ENCODE results near the gene CREB3L1.
"Not testable (repeated sequence)": the region's sequence is repeated elsewhere in the genome, so short reads cannot be mapped to it uniquely, and the experiment has no call there.

Gene CREB3L1

GRCh38 chr11:46302866-46303265, 25.4 kb downstream of the CREB3L1 start:
- Mint-ChIP-seq H3K9me3 (no peaks in the 10 kb centered on the region), H3K4me3 (no peak overlapping the region), H3K27ac (no peak overlapping the region), H3K27me3 (peaks cover 21% of the 10 kb centered on the region), H3K36me3 (no peaks in the 10 kb centered on the region), H3K4me1 (no peaks in the 10 kb centered on the region)
- CTCF ChIA-PET, result no interaction called here
- DNase-seq, result no peak

GRCh38 chr11:46304036-46304435, 26.6 kb downstream of the CREB3L1 start:
- not testable (repeated sequence) for H3K9me3 Mint-ChIP-seq
- CTCF ChIA-PET, result interaction anchor here (0.6 to 16.8 kb wide), 5 partner anchors 9 to 338 kb away, joined by 3 to 294 read pairs (median 3); no protein-coding TSS in a partner anchor

GRCh38 chr11:46304605-46305179, 27.2 kb downstream of the CREB3L1 start:
- H3K9me3 Mint-ChIP-seq, result no peaks in the 10 kb centered on the region
- CTCF ChIA-PET, result interaction anchor here (0.6 to 16.8 kb wide), 4 partner anchors 9 to 64 kb away, joined by 3 to 294 read pairs (median 6); no protein-coding TSS in a partner anchor
- no peak overlapping the region for H3K27ac Mint-ChIP-seq

More at GRCh38 chr11:46304036-46304435, 26.6 kb downstream of the CREB3L1 start:
- not testable (repeated sequence) for DNase-seq, H3K4me1 Mint-ChIP-seq, H3K4me3 Mint-ChIP-seq, H3K27ac Mint-ChIP-seq, H3K36me3 Mint-ChIP-seq
- peaks cover 19% of the 10 kb centered on the region for H3K27me3 Mint-ChIP-seq

GRCh38 chr11:46305295-46305694, 27.8 kb downstream of the CREB3L1 start:
- no peak overlapping the region for H3K27ac Mint-ChIP-seq
- peaks cover 17% of the 10 kb centered on the region for H3K4me1 Mint-ChIP-seq
- DNase-seq, result peak; percentile 36
- no peaks in the 10 kb centered on the region for H3K36me3 Mint-ChIP-seq
- H3K9me3 Mint-ChIP-seq, result no peaks in the 10 kb centered on the region
- H3K4me3 Mint-ChIP-seq, result no peak overlapping the region
- CTCF ChIA-PET, result interaction anchor here (0.7 to 16.8 kb wide), 4 partner anchors 11 to 434 kb away, joined by 3 to 294 read pairs (median 22); no protein-coding TSS in a partner anchor
- peaks cover 12% of the 10 kb centered on the region for H3K27me3 Mint-ChIP-seq

More at GRCh38 chr11:46304605-46305179, 27.2 kb downstream of the CREB3L1 start:
- Mint-ChIP-seq H3K27me3 (peaks cover 15% of the 10 kb centered on the region), H3K4me3 (no peak overlapping the region), H3K36me3 (no peaks in the 10 kb centered on the region), H3K4me1 (peaks cover 11% of the 10 kb centered on the region)
- no peak for DNase-seq

- DNase-seq, result no peak
- no peaks in the 10 kb centered on the region for H3K9me3 Mint-ChIP-seq
- peaks cover 12% of the 10 kb centered on the region for H3K27me3 Mint-ChIP-seq
- H3K4me1 Mint-ChIP-seq, result peaks cover 20% of the 10 kb centered on the region
- CTCF ChIA-PET, result interaction anchor here (0.7 to 16.8 kb wide), 7 partner anchors 11 to 435 kb away, joined by 3 to 294 read pairs (median 5); partner anchors contain the start of gene DGKZ
- no peak overlapping the region for H3K27ac Mint-ChIP-seq
- H3K36me3 Mint-ChIP-seq, result no peaks in the 10 kb centered on the region
- no peak overlapping the region for H3K4me3 Mint-ChIP-seq
Observed at GRCh38 chr11:46306296-46306853, 28.9 kb downstream of the CREB3L1 start.

- H3K27ac Mint-ChIP-seq, result no peak overlapping the region
- H3K36me3 Mint-ChIP-seq, result no peaks in the 10 kb centered on the region
- DNase-seq, result no peak
- H3K9me3 Mint-ChIP-seq, result no peaks in the 10 kb centered on the region
- CTCF ChIA-PET, result interaction anchor here (0.8 to 16.8 kb wide), 12 partner anchors 8 to 342 kb away, joined by 3 to 294 read pairs (median 8); partner anchors contain the start of gene DGKZ
- no peak overlapping the region for H3K4me3 Mint-ChIP-seq
- peaks cover 21% of the 10 kb centered on the region for H3K27me3 Mint-ChIP-seq
- peaks cover 20% of the 10 kb centered on the region for H3K4me1 Mint-ChIP-seq
Observed at GRCh38 chr11:46307369-46307768, 29.9 kb downstream of the CREB3L1 start.

- Mint-ChIP-seq H3K36me3 (no peaks in the 10 kb centered on the region), H3K27me3 (peaks cover 24% of the 10 kb centered on the region), H3K4me1 (peaks cover 20% of the 10 kb centered on the region), H3K9me3 (no peaks in the 10 kb centered on the region), H3K4me3 (no peak overlapping the region), H3K27ac (no peak overlapping the region)
- no peak for DNase-seq
- CTCF ChIA-PET, result interaction anchor here (0.6 to 16.8 kb wide), 20 partner anchors 8 to 343 kb away, joined by 3 to 294 read pairs (median 6); no protein-coding TSS in a partner anchor
Observed at GRCh38 chr11:46307785-46308341, 30.4 kb downstream of the CREB3L1 start.

GRCh38 chr11:46308631-46309419, 31.4 kb downstream of the CREB3L1 start:
- peak; percentile 78 for DNase-seq
- Mint-ChIP-seq H3K9me3 (no peaks in the 10 kb centered on the region), H3K27ac (no peak overlapping the region), H3K27me3 (peaks cover 24% of the 10 kb centered on the region), H3K36me3 (no peaks in the 10 kb centered on the region), H3K4me3 (no peak overlapping the region), H3K4me1 (peaks cover 20% of the 10 kb centered on the region)
- CTCF ChIA-PET, result interaction anchor here (0.7 to 16.8 kb wide), 28 partner anchors 9 to 537 kb away, joined by 3 to 294 read pairs (median 6); partner anchors contain the start of genes CREB3L1 and DGKZ

- Mint-ChIP-seq H3K4me1 (peaks cover 20% of the 10 kb centered on the region), H3K27ac (no peak overlapping the region), H3K9me3 (no peaks in the 10 kb centered on the region), H3K27me3 (peaks cover 24% of the 10 kb centered on the region), H3K36me3 (no peaks in the 10 kb centered on the region), H3K4me3 (no peak overlapping the region)
- DNase-seq, result peak; percentile 52
- CTCF ChIA-PET, result interaction anchor here (0.7 to 16.8 kb wide), 18 partner anchors 9 to 538 kb away, joined by 3 to 294 read pairs (median 7); partner anchors contain the start of genes CREB3L1 and DGKZ
Observed at GRCh38 chr11:46309814-46310259, 32.4 kb downstream of the CREB3L1 start.

GRCh38 chr11:46315033-46315738, 37.7 kb downstream of the CREB3L1 start:
- no peaks in the 10 kb centered on the region for H3K9me3 Mint-ChIP-seq

GRCh38 chr11:46315783-46316563, 38.5 kb downstream of the CREB3L1 start:
- H3K4me3 Mint-ChIP-seq, result no peak overlapping the region
- H3K27me3 Mint-ChIP-seq, result peaks cover 24% of the 10 kb centered on the region
- CTCF ChIA-PET, result interaction anchor here (0.6 to 16.8 kb wide), 15 partner anchors 9 to 443 kb away, joined by 3 to 294 read pairs (median 3); no protein-coding TSS in a partner anchor
- no peaks in the 10 kb centered on the region for H3K9me3 Mint-ChIP-seq
- H3K27ac Mint-ChIP-seq, result no peak overlapping the region
- H3K36me3 Mint-ChIP-seq, result no peaks in the 10 kb centered on the region
- no peak for DNase-seq
- H3K4me1 Mint-ChIP-seq, result peaks cover 30% of the 10 kb centered on the region

More at GRCh38 chr11:46315033-46315738, 37.7 kb downstream of the CREB3L1 start:
- Mint-ChIP-seq H3K4me3 (no peak overlapping the region), H3K4me1 (peaks cover 29% of the 10 kb centered on the region), H3K27me3 (peaks cover 24% of the 10 kb centered on the region), H3K27ac (no peak overlapping the region), H3K36me3 (no peaks in the 10 kb centered on the region)
- peak; percentile 82 for DNase-seq
- CTCF ChIA-PET, result interaction anchor here (0.8 to 16.8 kb wide), 16 partner anchors 8 to 442 kb away, joined by 3 to 294 read pairs (median 4); no protein-coding TSS in a partner anchor

- H3K4me1 Mint-ChIP-seq, result peaks cover 30% of the 10 kb centered on the region
- H3K27me3 Mint-ChIP-seq, result peaks cover 11% of the 10 kb centered on the region
- CTCF ChIA-PET, result interaction anchor here (0.6 to 16.8 kb wide), 7 partner anchors 10 to 354 kb away, joined by 3 to 294 read pairs (median 9); no protein-coding TSS in a partner anchor
- H3K36me3 Mint-ChIP-seq, result no peaks in the 10 kb centered on the region
- H3K9me3 Mint-ChIP-seq, result no peaks in the 10 kb centered on the region
- no peak for DNase-seq
- H3K27ac Mint-ChIP-seq, result peak overlapping the region; percentile 87
- peak overlapping the region; percentile 30 for H3K4me3 Mint-ChIP-seq
Observed at GRCh38 chr11:46319074-46319453, 41.6 kb downstream of the CREB3L1 start.

Data from activated naive CD4-positive, alpha-beta T cell treated with anti-CD3 and anti-CD28 coated beads, Interleukin-2, amount 10 ng/mL, durations not matched to agents 7 days and 5 days (primary cell).